Activated naive CD4-positive, alpha-beta T cell treated with anti-CD3 and anti-CD28 coated beads for 36 hours (primary cell): Measurements from ENCODE around the gene RHBG. TPM values are rescaled to one million over a fixed set of nuclear protein-coding genes. Genes with fewer than 3 reads are reported as not detected.
A peak's percentile ranks its signal among the peaks of the same experiment; 100 is the strongest.

Experiments used
- CTCF ChIA-PET: fragments of 350-600 bp; sonication (Branson Sonifier 250); formaldehyde crosslinking; loops from one replicate; lab custom pipeline; 2021; ENCODE audit warnings: antibody characterized with exemption; lab: Charles Lee
- DNase-seq: peaks from one replicate; pipeline ENCODE4 v3.0.0-alpha.2; 2020
- H3K27ac Mint-ChIP-seq: one replicate; pipeline ENCODE4 v1.8.0; 2021; ENCODE audit warnings: mild to moderate bottlenecking, mixed read lengths
- H3K27me3 Mint-ChIP-seq: one replicate; pipeline ENCODE4 v1.8.0; 2021; ENCODE audit warnings: low read depth, mixed read lengths
- H3K36me3 Mint-ChIP-seq: one replicate; pipeline ENCODE4 v1.8.0; 2021; ENCODE audit warnings: low read depth, mixed read lengths
- H3K4me1 Mint-ChIP-seq: one replicate; pipeline ENCODE4 v1.8.0; 2021; ENCODE audit warnings: low read depth, mixed read lengths
- H3K4me3 Mint-ChIP-seq: one replicate; pipeline ENCODE4 v1.8.0; 2021; ENCODE audit warnings: mild to moderate bottlenecking, moderate library complexity, mixed read lengths
- H3K9me3 Mint-ChIP-seq: one replicate; pipeline ENCODE4 v1.8.0; 2021; ENCODE audit warnings: mixed read lengths
- intact Hi-C: fragments of 100-400 bp; cut with micrococcal nuclease; formaldehyde crosslinking; loops from one replicate; pipeline ENCODE4 v1.15.1; 2023
- total RNA-seq, 2 experiments: library from RNA; stranded (reverse); gene quantifications; one replicate each; pipeline ENCODE4 v1.2.3, GENCODE V29; 2021

Gene RHBG
- total RNA-seq, 2 experiments from 2014 or later: not detected

DNA sequence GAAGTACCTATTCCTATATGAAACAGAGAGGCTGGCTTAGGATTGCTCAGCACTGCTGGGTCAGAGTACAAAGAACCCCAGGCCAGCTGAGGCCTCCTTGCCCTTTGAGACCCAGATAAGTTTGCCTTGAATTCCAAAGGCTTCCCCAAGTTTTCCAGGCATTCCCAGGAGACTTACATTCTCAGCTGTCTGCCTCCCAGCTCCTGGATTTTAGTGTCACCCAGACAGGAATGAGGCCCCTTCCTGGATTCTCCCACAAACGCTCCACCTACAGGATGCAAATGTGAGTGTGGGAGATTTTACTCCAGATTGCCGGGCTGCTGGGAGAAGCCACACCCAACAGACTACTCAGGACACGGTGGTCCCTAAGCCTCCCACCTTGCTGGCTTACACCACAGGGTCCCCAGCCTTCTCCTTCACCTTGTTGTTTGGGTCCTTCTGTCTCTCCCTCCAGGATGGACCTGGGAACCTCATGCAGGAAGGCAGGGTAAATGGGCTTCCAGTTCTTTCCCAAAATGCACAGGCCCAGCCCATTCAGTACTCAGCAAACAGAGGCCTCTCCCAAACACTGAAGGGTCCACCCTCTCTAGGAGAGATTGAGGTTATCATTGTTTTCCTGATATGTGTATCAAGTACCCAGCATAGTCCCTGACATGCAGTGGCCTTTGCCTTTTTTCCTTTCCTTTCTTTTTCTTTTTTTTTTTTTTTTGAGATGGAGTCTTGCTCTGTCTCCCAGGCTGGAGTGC lies 10.6 kb downstream of the RHBG start:
- Mint-ChIP-seq H3K4me1 (no peaks in the 10 kb centered on the region), H3K27ac (no peak overlapping the region), H3K36me3 (no peaks in the 10 kb centered on the region), H3K27me3 (no peaks in the 10 kb centered on the region), H3K9me3 (no peaks in the 10 kb centered on the region), H3K4me3 (no peak overlapping the region)
- DNase-seq: no peak
- intact Hi-C loops: no loop called here
- CTCF ChIA-PET: interaction anchor here (0.6 to 2.3 kb wide), 4 partner anchors 18 to 230 kb away, joined by 3 to 10 read pairs (median 4); no protein-coding TSS in a partner anchor

DNA sequence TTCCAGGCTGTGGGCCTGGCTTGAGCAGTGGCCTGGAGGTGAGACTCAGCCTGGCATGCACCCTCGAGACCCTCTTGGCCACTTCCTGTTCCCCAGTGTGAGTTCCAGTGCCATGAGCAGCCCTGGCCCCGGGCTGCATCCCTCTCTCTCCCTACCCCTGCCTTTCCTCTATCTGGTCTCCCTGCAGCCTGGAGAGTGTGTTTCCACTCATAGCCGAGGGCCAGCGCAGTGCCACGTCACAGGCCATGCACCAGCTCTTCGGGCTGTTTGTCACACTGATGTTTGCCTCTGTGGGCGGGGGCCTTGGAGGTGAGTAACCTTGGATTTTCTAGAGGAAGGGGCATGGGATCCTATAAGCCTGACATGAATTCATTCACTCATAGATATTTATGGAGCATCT lies 13.6 kb downstream of the RHBG start:
- CTCF ChIA-PET: interaction anchor here (0.6 to 7.4 kb wide), 7 partner anchors 10 to 241 kb away, joined by 3 to 348 read pairs (median 38); no protein-coding TSS in a partner anchor
- no peaks in the 10 kb centered on the region for H3K36me3 Mint-ChIP-seq
- H3K4me3 Mint-ChIP-seq: no peak overlapping the region
- H3K27me3 Mint-ChIP-seq: peaks cover 17% of the 10 kb centered on the region
- intact Hi-C loops: no loop called here
- H3K4me1 Mint-ChIP-seq: peaks cover 4% of the 10 kb centered on the region
- H3K27ac Mint-ChIP-seq: no peak overlapping the region
- DNase-seq: no peak
- H3K9me3 Mint-ChIP-seq: no peaks in the 10 kb centered on the region

DNA sequence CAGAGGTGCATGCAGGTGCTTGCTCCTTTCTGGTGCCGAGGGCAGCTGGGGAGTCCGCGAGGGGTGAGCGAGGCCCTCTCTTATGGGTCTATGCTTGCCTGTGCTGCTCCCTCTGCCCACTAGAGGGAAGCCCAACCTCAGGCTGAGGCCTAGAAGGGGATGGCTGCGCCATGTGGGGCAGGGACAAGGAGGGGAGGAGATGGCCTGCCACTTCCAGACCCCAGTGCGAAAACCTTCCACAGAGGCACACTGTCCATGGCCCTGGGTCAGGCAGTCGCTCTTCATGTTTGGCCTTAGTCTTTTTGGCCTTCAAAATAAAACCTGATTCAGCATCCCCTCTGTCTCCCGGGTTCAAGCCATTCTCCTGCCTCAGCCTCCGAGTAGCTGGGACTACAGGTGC lies 14.0 kb downstream of the RHBG start:
- Mint-ChIP-seq H3K9me3 (no peaks in the 10 kb centered on the region), H3K36me3 (no peaks in the 10 kb centered on the region), H3K27ac (no peak overlapping the region), H3K4me3 (no peak overlapping the region), H3K27me3 (peaks cover 21% of the 10 kb centered on the region), H3K4me1 (peaks cover 4% of the 10 kb centered on the region)
- CTCF ChIA-PET: interaction anchor here (0.6 to 7.4 kb wide), 10 partner anchors 10 to 549 kb away, joined by 3 to 348 read pairs (median 12); no protein-coding TSS in a partner anchor
- intact Hi-C loops: no loop called here
- peak; percentile 75 for DNase-seq

DNA sequence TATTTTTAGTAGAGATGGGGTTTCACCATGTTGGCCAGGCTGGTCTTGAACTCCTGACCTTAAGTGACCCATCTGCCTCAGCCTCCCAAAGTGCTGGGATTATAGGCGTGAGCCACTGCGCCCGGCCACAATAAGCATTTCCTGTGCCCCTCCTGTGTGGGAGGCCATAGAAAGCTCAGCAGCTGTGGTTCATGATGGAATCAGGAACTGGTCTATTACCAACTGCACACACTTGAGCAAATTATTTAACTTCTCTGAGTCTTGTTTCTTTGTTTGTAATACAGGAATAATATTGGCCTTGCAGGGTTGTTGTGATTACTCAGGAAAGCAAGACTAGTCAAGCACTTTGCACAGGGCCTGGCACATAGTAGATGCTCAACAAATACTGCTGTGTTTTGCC lies 15.0 kb downstream of the RHBG start:
- Mint-ChIP-seq H3K27ac (no peak overlapping the region), H3K36me3 (no peaks in the 10 kb centered on the region), H3K4me1 (peaks cover 4% of the 10 kb centered on the region), H3K4me3 (no peak overlapping the region), H3K9me3 (no peaks in the 10 kb centered on the region), H3K27me3 (peaks cover 29% of the 10 kb centered on the region)
- no peak for DNase-seq
- CTCF ChIA-PET: interaction anchor here (0.9 to 7.4 kb wide), 9 partner anchors 12 to 224 kb away, joined by 3 to 348 read pairs (median 18); no protein-coding TSS in a partner anchor
- intact Hi-C loops: loop anchor here (2.0 kb wide), 1 partner anchor 35 kb away; no protein-coding TSS in a partner anchor

DNA sequence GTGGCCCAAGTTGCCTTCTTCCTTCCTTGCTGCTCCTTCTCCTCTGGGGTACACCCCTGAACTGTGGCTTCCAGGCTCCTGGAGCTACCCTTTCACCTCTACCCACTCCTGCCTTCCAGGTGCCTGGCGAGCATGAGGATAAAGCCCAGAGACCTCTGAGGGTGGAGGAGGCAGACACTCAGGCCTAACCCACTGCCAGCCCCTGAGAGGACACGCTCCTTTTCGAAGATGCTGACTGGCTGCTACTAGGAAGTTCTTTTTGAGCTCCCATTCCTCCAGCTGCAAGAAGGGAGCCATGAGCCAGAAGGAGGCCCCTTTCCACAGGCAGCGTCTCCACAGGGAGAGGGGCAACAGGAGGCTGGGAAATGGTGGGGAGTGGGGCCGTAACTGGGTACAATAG lies 15.6 kb downstream of the RHBG start:
- intact Hi-C loops: loop anchor here (1.0 to 2.0 kb wide), 3 partner anchors 34 to 224 kb away; no protein-coding TSS in a partner anchor
- DNase-seq: no peak
- CTCF ChIA-PET: interaction anchor here (0.5 to 7.4 kb wide), 17 partner anchors 9 to 446 kb away, joined by 3 to 348 read pairs (median 12); no protein-coding TSS in a partner anchor
- H3K27me3 Mint-ChIP-seq: peaks cover 33% of the 10 kb centered on the region
- H3K9me3 Mint-ChIP-seq: no peaks in the 10 kb centered on the region
- peaks cover 4% of the 10 kb centered on the region for H3K4me1 Mint-ChIP-seq
- no peak overlapping the region for H3K4me3 Mint-ChIP-seq
- H3K27ac Mint-ChIP-seq: no peak overlapping the region
- H3K36me3 Mint-ChIP-seq: no peaks in the 10 kb centered on the region

DNA sequence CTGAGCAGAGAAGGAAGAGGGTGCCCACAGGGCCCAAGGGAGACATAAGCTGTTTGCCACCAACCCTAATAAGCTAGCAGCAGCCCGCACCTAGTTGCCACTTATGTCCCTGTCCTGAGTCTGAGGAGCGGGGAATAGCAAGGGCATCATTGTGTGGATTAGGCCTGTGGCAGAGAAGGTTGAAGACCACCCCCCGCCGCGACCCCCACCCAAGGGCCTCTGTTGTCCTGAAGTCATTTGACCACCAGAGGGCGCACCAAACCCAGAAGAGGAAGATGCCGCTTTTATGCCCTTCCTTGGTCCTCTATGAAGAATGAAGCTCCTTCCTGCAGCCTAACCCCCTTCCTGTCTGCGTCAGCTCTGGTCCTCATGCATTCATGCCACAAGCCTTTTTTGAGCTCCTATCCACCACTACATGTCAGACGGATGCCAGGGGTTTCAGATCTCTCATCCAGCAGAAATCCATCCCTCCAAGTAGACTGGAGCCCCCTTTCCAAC lies 16.6 kb downstream of the RHBG start:
- Mint-ChIP-seq H3K9me3 (no peaks in the 10 kb centered on the region), H3K4me3 (no peak overlapping the region), H3K27ac (no peak overlapping the region), H3K36me3 (no peaks in the 10 kb centered on the region), H3K4me1 (peaks cover 4% of the 10 kb centered on the region), H3K27me3 (peaks cover 40% of the 10 kb centered on the region)
- CTCF ChIA-PET: interaction anchor here (0.6 to 7.4 kb wide), 57 partner anchors 10 to 323 kb away, joined by 3 to 348 read pairs (median 5); partner anchors contain the start of genes TMEM79 and TTC24
- intact Hi-C loops: loop anchor here (1.0 to 2.0 kb wide), 3 partner anchors 33 to 223 kb away; no protein-coding TSS in a partner anchor
- peak; percentile 87 for DNase-seq

DNA sequence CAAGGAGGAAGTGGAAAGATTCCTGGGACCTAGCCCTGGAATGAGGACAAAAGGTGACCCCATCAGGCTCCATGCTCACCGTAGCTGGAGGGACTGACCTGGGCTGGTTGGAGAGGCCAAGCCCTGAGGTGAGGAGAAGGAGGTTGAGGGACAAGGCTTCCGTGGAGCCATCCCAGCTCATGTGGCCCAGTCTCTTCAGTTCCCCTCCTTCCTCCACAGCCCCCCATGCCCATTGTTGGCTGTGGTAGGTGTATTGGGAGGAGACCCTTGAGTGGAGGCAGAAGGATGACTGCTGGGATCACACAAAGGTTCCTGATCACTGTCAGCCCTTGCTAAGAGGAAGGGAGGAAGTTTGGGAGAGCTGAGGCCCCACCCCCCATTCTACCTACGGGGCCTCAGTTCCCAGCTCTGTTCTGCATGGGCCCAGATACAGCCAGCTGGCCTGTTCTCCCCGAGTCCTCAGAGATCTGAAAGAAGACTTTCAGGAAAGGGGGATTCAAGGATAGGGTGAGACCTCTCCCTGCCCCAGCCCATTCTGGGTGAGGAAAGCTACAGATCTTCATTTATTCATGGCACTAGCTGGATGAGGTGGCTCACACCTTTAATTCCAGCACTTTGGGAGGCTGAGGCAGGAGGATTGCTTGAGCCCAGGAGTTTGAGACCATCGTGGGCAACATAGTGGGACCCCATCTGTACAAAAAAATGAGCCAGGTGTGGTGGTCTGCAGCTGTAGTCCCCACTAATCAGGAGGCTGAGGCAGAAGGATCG lies 17.3 kb downstream of the RHBG start:
- intact Hi-C loops: no loop called here
- CTCF ChIA-PET: interaction anchor here (0.6 to 7.4 kb wide), 61 partner anchors 10 to 324 kb away, joined by 3 to 348 read pairs (median 5); partner anchors contain the start of genes TMEM79 and TTC24
- no peaks in the 10 kb centered on the region for H3K36me3 Mint-ChIP-seq
- H3K4me3 Mint-ChIP-seq: no peak overlapping the region
- DNase-seq: no peak
- H3K27me3 Mint-ChIP-seq: peaks cover 41% of the 10 kb centered on the region
- H3K4me1 Mint-ChIP-seq: peaks cover 4% of the 10 kb centered on the region
- H3K9me3 Mint-ChIP-seq: no peaks in the 10 kb centered on the region
- no peak overlapping the region for H3K27ac Mint-ChIP-seq

DNA sequence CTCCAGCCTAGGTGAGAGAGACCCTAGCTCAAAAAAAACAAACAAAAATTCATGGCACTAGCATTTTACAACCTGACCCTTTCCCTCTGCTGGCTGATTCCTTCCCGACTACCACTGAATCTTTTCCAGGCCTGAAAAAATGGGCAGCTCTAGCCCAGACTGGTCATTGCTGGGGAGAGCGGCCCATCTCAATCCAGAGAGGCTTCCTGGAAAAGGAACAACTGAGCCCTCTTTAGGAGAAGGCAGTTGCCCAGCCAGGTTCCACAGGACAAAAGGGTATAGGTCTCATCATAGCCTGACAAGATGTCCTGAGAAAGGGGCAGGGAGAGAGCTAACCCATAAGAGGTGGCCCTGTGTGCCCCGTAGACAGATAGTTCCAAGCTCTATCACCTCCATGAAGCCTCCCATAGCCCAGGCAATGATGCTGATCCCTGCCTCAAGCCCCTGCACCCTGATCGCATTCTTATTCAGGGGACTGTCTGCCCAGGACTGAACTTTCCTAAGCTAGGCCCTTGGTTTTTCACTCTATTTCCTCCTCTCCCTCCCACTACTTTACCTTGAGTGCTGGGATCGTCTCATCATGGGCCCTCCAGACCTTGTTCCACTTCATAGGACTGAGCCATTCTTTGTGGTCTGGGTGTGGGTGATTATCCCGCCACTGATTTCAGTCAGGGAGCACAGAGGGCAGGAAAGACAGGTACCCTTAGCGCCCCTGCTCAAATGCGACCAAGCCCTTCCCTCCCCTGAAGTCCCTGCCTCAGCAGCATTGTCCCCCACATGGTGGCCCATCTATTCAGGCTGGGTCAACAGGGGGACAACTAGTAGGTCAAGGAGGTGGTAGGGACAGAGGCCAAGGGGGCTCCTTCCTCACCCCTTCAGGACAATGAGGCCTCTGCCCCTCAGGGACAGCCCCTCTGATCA lies 18.2 kb downstream of the RHBG start:
- intact Hi-C loops: no loop called here
- H3K36me3 Mint-ChIP-seq: no peaks in the 10 kb centered on the region

DNA sequence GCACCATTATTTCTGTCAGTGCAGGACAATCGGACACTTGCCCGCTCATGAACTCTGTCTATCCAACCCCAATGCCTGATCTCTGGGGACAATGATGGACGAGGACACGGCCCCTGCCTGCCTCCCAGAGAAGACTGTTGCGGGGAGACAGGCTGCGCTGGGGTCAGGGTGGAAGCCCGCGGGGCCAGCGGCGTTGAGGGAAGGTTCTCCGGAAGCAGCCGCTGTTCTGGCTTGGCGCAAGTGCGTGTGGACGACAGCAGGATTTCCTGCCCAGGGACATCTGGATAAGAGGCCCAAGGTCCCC lies 18.8 kb downstream of the RHBG start:
- CTCF ChIA-PET: interaction anchor here (2.7 to 7.4 kb wide), 3 partner anchors 42 to 60 kb away, joined by 20 to 348 read pairs (median 111); no protein-coding TSS in a partner anchor
- Mint-ChIP-seq H3K36me3 (no peaks in the 10 kb centered on the region), H3K27me3 (peaks cover 41% of the 10 kb centered on the region), H3K9me3 (no peaks in the 10 kb centered on the region), H3K27ac (no peak overlapping the region), H3K4me3 (no peak overlapping the region), H3K4me1 (peaks cover 4% of the 10 kb centered on the region)
- intact Hi-C loops: no loop called here
- no peak for DNase-seq

More for the DNA sequence above, 18.2 kb downstream of the RHBG start:
- no peak overlapping the region for H3K4me3 Mint-ChIP-seq
- H3K27ac Mint-ChIP-seq: no peak overlapping the region
- peaks cover 4% of the 10 kb centered on the region for H3K4me1 Mint-ChIP-seq
- DNase-seq: no peak
- CTCF ChIA-PET: interaction anchor here (0.6 to 7.4 kb wide), 19 partner anchors 9 to 239 kb away, joined by 3 to 348 read pairs (median 5); partner anchors contain the start of genes SMG5 and TTC24
- no peaks in the 10 kb centered on the region for H3K9me3 Mint-ChIP-seq
- peaks cover 41% of the 10 kb centered on the region for H3K27me3 Mint-ChIP-seq

DNA sequence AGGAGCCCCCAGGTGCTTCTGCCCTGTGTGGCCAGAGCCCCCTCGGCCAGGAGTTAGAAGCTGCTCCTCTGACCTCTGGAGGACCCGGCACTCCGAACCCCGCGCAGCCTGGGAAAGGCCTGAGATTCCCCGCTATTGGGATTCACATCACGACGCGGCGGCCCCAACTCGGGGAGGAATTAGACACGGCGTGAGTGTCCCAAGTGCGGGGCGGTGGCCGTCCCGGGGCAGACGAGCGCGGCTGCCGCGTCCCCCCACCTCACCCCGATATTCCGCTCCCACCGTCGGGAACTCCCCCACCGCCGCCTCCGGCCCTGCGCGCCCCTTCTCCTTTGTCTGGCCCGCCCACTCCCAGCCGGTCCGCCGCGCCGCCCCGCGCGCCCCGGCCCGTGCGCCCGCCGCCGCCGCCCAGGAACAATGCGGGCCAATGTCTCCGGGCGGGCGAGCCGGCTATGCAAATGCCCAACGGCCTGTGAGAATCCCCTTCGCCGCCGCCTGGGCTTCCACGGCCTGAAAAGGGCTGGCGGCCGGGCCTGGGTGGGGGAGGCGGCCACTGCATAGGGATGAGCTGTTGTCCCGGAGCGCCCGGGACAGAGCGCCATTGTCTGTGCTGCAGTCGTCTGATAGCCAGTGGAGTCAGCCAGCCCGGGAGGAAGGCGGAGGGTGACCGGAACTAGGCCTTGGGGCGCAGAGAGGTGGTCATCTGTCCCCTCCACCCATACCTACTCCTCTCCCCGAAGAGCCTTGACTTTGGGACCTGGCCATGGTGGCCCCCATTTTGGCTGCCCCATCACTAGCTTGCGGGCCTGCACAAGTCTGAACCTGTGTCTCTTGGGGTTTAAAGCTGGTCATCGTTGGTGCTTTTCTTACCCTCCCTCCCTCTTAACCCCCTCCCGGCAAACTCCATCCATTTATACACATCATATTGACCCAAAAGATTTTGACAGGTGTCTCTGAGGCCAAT lies 19.4 kb downstream of the RHBG start:
- intact Hi-C loops: no loop called here
- no peaks in the 10 kb centered on the region for H3K36me3 Mint-ChIP-seq
- CTCF ChIA-PET: interaction anchor here (0.7 to 2.7 kb wide), 3 partner anchors 54 to 199 kb away, joined by 3 to 20 read pairs (median 3); no protein-coding TSS in a partner anchor
- no peaks in the 10 kb centered on the region for H3K9me3 Mint-ChIP-seq
- H3K4me3 Mint-ChIP-seq: no peak overlapping the region
- no peak overlapping the region for H3K27ac Mint-ChIP-seq
- peaks cover 41% of the 10 kb centered on the region for H3K27me3 Mint-ChIP-seq
- no peak for DNase-seq
- peaks cover 4% of the 10 kb centered on the region for H3K4me1 Mint-ChIP-seq
